Sigmoid colon (tissue), 4 donors: ENCODE data around the gene MPP3.

Source experiments
- EP300 ChIP-seq, 4 donors: sonication (generic); formaldehyde crosslinking; IDR thresholded peaks; one replicate each; pipeline ENCODE4 v1.6.1; 2017; ENCODE audit warnings: antibody characterized with exemption in 4 of 4
- POLR2AphosphoS5 ChIP-seq, 4 donors: sonication (generic); formaldehyde crosslinking; IDR thresholded peaks; one replicate each; pipeline ENCODE4 v1.6.1; 2017; ENCODE audit warnings: antibody characterized with exemption in 4 of 4
- TF ChIP-seq, protein P1 (sequence below), 4 experiments: fragments of 450-650 bp in 3 of 4; fragments of 200-600 bp in 1 of 4; IDR thresholded peaks; one replicate each; pipeline ENCODE4 v1.5.1; 2016 to 2019; ENCODE audit warnings: antibody characterized with exemption in 4 of 4, mild to moderate bottlenecking in 3 of 4, moderate library complexity in 2 of 4

DNA sequence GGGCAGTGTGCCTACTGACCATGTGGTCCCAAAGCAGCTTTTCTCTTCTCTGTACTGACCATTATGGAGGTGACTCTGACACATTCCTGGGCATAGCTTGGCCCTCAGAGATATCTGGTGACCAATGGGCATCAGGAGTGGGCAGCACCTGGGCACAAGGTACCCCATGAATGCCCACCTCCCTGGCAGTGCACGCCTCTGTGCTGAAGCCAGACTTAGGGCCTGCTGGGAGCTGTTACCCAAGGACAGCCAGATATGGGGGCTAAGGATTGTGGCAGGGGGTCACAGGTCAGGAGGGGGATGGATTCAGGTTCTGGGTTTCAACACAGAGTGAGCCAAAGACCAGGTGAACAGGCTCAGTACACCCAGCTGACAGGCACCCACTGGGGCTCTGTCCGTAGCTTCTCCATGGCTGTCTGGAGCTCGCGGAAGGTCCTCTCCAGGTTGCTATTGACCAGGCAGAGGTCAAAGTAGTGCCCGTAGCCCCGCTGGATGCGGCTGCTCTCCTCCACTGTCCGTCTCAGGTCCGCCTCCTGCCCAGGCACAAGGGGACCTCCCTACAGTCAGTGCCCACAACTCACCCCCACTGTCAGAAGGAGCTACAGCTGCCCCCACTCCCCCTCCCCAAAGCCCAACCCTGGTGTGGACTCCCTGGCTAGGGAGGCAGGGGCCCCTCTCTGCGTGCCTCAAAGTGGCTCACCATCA lies 44.7 kb upstream of the MPP3 start:
- TF ChIP-seq EP300 (IDR thresholded peaks at IDR 0.05) (no peak), POLR2AphosphoS5 (IDR thresholded peaks at IDR 0.05) (no peak)
- TF ChIP-seq, protein P1, sequence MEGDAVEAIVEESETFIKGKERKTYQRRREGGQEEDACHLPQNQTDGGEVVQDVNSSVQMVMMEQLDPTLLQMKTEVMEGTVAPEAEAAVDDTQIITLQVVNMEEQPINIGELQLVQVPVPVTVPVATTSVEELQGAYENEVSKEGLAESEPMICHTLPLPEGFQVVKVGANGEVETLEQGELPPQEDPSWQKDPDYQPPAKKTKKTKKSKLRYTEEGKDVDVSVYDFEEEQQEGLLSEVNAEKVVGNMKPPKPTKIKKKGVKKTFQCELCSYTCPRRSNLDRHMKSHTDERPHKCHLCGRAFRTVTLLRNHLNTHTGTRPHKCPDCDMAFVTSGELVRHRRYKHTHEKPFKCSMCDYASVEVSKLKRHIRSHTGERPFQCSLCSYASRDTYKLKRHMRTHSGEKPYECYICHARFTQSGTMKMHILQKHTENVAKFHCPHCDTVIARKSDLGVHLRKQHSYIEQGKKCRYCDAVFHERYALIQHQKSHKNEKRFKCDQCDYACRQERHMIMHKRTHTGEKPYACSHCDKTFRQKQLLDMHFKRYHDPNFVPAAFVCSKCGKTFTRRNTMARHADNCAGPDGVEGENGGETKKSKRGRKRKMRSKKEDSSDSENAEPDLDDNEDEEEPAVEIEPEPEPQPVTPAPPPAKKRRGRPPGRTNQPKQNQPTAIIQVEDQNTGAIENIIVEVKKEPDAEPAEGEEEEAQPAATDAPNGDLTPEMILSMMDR (IDR thresholded peaks at IDR 0.05), result no peak
